ENCODE results near the gene THADA. TPM values are rescaled to one million over a fixed set of nuclear protein-coding genes. Genes with fewer than 3 reads are reported as not detected.

Gene THADA
- total RNA-seq, 4 donors from 2014 or later = 31.2 to 68.8 (median 54.9) TPM

DNA sequence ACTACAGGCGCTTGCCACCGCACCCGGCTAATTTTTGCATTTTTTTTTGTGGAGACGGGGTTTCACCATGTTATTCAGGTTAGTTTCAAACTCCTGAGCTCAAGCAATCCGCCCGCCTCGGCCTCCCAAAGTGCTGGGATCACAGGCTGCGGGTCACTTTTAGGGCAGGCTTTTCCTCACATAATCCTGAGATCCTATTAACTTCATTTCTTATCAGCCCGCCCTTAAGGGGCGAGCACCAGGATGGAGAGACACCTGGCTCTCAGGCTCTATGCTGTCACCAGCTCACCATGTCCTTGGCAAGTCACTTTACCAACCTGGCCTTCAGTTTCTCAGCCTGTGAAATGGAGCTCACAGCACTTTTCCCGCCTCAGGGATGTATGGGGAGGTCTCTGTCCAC is 392.5 kb downstream of the THADA start:
- Histone ChIP-seq H3K4me3 (no peak overlapping the region), H3K27me3 (no peaks in the 10 kb centered on the region), H3K9me3 (no peaks in the 10 kb centered on the region), H3K27ac (no peak overlapping the region), H3K36me3 (no peaks in the 10 kb centered on the region), H3K4me1 (no peaks in the 10 kb centered on the region)
- intact Hi-C loops (cut with DNase I; ENCODE audit: low total_unique reads) = no loop called here
- no peak for TF ChIP-seq POLR2A (IDR thresholded peaks at IDR 0.05)
- TF ChIP-seq, protein P1, sequence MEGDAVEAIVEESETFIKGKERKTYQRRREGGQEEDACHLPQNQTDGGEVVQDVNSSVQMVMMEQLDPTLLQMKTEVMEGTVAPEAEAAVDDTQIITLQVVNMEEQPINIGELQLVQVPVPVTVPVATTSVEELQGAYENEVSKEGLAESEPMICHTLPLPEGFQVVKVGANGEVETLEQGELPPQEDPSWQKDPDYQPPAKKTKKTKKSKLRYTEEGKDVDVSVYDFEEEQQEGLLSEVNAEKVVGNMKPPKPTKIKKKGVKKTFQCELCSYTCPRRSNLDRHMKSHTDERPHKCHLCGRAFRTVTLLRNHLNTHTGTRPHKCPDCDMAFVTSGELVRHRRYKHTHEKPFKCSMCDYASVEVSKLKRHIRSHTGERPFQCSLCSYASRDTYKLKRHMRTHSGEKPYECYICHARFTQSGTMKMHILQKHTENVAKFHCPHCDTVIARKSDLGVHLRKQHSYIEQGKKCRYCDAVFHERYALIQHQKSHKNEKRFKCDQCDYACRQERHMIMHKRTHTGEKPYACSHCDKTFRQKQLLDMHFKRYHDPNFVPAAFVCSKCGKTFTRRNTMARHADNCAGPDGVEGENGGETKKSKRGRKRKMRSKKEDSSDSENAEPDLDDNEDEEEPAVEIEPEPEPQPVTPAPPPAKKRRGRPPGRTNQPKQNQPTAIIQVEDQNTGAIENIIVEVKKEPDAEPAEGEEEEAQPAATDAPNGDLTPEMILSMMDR (IDR thresholded peaks at IDR 0.05) = no peak
- DNase-seq = no peak

- TF ChIP-seq, protein P1 (IDR thresholded peaks at IDR 0.05) = no peak
- no peak for TF ChIP-seq POLR2A (IDR thresholded peaks at IDR 0.05)
- H3K36me3 ChIP-seq = no peaks in the 10 kb centered on the region
- no peak overlapping the region for H3K27ac ChIP-seq
- no peaks in the 10 kb centered on the region for H3K27me3 ChIP-seq
- intact Hi-C loops (cut with DNase I; ENCODE audit: low total_unique reads) = no loop called here
- no peaks in the 10 kb centered on the region for H3K4me1 ChIP-seq
- H3K9me3 ChIP-seq = no peaks in the 10 kb centered on the region
- DNase-seq = no peak
- H3K4me3 ChIP-seq = no peak overlapping the region
Measured at GRCh38 chr2:43202289-43202688, 393.5 kb downstream of the THADA start.

GRCh38 chr2:43201497-43201896 is 394.3 kb downstream of the THADA start:
- no peak for DNase-seq
- Histone ChIP-seq H3K9me3 (no peaks in the 10 kb centered on the region), H3K36me3 (no peaks in the 10 kb centered on the region), H3K4me1 (no peaks in the 10 kb centered on the region), H3K27ac (no peak overlapping the region), H3K27me3 (no peaks in the 10 kb centered on the region), H3K4me3 (no peak overlapping the region)
- TF ChIP-seq, protein P1 (IDR thresholded peaks at IDR 0.05) = no peak
- no peak for TF ChIP-seq POLR2A (IDR thresholded peaks at IDR 0.05)
- intact Hi-C loops (cut with DNase I; ENCODE audit: low total_unique reads) = no loop called here

DNA sequence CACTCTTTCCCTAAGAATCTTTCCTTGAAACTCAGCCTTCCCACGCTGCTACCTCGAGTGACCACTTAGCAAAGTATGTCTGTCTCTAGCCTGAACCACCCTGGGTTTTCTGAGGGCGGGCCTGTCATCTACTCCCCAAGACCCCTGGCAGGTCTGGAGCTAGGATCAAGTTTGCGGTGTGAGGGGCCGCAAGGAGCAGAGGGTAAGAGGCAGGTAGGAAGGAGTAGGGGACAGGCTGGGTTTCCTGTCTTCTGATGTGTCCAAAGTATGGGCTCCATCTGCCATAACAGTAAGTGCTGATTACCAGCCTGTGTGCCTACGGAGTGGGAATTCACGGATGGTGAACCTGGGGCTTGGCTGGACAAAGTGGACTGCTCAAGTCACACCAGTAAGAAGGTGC is 394.8 kb downstream of the THADA start:
- intact Hi-C loops (cut with DNase I; ENCODE audit: low total_unique reads) = no loop called here
- TF ChIP-seq, protein P1 (IDR thresholded peaks at IDR 0.05) = no peak
- TF ChIP-seq POLR2A (IDR thresholded peaks at IDR 0.05) = no peak

DNA sequence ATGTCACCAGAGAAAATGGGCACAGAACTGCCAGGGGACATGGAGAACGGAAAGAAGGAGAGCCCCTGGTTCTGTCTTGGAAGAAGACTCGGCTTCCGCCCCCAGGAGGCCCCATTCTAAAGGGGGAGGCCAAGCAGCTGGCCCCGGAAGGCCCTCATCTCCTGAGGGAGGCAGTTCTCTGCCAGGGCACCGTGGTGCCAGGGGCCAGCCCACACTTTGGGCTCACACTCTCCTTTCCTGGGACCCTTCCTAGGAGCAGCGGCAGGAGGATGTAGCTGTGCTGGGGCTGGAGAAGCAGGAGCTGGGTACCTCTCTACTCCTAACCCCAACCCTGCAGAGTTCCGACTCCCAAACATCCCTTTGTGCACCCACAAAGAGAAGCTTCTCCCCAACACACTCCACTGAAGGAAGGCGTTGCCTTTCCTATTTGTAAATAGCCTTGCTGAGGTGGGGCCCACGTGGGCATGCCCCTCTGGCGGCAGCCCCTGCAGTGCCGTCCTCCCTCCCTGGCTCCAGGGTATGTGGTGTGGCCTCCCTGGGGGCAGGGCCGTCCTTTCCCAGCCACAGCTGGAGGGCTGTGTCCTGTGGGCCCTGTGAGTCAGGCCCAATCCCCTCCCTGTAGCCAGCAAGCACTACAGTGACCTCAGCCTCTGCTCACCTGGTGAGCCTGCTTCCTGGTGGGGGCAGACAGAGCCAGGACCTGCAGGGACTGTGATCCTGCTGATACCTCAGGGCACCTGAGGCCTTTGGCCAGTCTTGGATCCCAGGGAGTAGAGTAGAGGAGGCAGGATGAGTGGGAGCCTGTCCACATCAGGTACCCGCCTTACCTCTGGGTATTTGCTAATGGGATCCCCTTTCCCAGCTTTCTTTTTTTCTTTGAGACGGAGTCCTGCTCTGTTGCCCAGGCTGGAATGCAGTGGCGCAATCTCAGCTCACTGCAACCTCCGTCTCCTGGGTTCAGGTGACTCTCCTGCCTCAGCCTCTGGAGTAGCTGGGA is 396.0 kb downstream of the THADA start:
- no peaks in the 10 kb centered on the region for H3K36me3 ChIP-seq
- H3K9me3 ChIP-seq = no peaks in the 10 kb centered on the region
- no peaks in the 10 kb centered on the region for H3K4me1 ChIP-seq
- intact Hi-C loops (cut with DNase I; ENCODE audit: low total_unique reads) = no loop called here
- no peak for DNase-seq
- no peak for TF ChIP-seq POLR2A (IDR thresholded peaks at IDR 0.05)
- TF ChIP-seq, protein P1 (IDR thresholded peaks at IDR 0.05) = no peak
- no peak overlapping the region for H3K27ac ChIP-seq
- no peak overlapping the region for H3K4me3 ChIP-seq
- H3K27me3 ChIP-seq = no peaks in the 10 kb centered on the region

More for the DNA sequence above, 394.8 kb downstream of the THADA start:
- Histone ChIP-seq H3K36me3 (no peaks in the 10 kb centered on the region), H3K9me3 (no peaks in the 10 kb centered on the region), H3K27ac (no peak overlapping the region), H3K4me3 (no peak overlapping the region), H3K4me1 (no peaks in the 10 kb centered on the region), H3K27me3 (no peaks in the 10 kb centered on the region)
- DNase-seq = no peak
